ENCODE results near the gene PYGM.

Gene PYGM

DNA sequence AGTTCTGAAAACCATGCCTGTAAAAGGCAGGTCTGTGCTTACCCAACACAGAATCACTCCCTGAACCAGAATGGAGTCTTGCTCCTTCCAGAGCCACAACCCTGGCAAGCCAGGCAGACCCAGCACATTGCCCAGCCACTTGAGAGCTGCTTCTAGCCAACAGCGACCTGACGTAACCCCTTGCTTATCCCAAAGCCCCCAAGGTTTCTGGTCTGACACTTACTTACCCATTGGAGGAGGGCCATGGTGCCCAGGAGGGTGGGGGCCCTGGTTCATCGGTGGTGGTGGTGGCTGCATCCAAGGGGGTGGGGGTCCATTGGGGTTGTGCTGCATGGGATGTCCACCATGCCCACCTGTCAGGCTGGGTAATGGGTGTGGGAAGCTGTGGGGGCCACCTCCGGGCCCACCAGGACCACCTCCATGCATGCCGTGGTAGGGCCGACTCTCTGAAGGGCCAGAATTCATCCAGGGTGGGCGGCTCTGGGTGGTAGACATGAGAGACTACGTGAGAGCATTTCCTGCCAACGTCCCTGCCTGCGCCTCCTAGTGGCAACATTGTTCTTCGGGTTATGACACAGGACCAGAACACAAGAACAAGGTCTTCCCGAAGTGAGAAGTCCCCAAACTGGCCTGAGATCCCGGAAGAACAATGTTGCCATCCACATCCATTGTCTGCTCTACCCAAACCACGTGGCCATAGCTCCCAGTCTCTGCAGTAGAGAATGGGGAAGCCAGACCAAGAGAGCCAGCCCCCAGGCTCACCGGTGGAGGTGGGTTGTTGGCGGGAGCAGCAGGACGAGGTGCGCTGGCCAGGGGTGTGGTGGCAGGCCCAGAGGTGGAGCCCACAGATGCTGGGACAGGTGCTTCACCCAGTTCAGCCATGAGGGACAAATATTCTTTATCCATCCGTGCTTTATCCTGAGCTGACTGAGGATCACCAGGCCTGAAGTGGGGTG, 7.8 kb upstream of the PYGM start:
- no peak overlapping the region for H3K4me3 ChIP-seq (ENCODE audit: low read depth, low read length)
- peak; percentile 81 for TF ChIP-seq CTCF (IDR thresholded peaks at IDR 0.05; ENCODE audit: insufficient read depth, low read depth, low read length, missing control alignments)
- DNase-seq (ENCODE audit: low read depth) = peak; percentile 81

GRCh38 chr11:64766881-64767280, 7.1 kb upstream of the PYGM start:
- TF ChIP-seq CTCF (IDR thresholded peaks at IDR 0.05; ENCODE audit: insufficient read depth, low read depth, low read length, missing control alignments) = no peak
- no peak overlapping the region for H3K4me3 ChIP-seq (ENCODE audit: low read depth, low read length)
- DNase-seq (ENCODE audit: low read depth) = no peak

DNA sequence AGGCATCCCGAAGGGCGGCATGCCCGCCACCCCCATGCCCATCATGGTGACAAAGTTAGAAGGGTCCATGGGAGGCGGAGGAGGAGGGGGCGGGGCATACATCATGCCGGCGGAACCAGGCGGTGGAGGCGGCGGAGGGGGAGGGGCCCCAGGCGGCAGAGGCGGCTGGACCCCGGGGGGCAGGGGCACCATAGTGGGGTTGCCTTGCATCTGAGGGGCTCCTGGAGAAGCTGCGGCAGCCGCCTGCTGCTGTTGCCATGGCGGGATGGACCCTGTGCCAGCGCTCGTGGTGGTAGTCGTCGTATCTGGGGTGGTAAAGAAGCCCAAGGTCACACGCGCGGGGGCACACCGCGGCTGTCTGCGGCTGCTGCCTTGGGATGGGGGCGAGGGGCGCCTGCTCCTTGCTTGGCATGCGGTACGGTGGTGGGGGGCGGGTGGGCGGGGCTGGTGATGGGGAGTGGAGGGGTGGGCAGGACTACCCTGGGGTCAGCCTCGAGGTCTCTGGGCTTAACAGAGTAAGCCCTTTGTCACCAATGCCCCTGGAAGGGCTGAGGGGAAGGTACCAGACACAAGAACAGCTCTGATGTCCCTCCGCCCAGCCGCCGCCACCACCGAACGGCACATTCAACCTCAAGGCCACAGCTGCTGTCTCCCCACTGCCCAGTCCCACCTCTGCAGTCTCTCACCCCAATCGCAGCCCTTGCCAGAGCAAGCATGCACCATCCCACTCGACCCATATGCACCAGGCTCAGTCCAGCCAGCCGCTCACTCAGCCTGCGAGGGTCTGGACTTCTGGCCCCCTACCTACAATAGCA, 6.3 kb upstream of the PYGM start:
- H3K4me3 ChIP-seq (ENCODE audit: low read depth, low read length) = no peak overlapping the region
- no peak for TF ChIP-seq CTCF (IDR thresholded peaks at IDR 0.05; ENCODE audit: insufficient read depth, low read depth, low read length, missing control alignments)
- DNase-seq (ENCODE audit: low read depth) = no peak

- no peak for DNase-seq (ENCODE audit: low read depth)
- no peak overlapping the region for H3K4me3 ChIP-seq (ENCODE audit: low read depth, low read length)
- no peak for TF ChIP-seq CTCF (IDR thresholded peaks at IDR 0.05; ENCODE audit: insufficient read depth, low read depth, low read length, missing control alignments)
These were observed 5.6 kb upstream of the PYGM start for GRCh38 chr11:64765291-64765850.

DNA sequence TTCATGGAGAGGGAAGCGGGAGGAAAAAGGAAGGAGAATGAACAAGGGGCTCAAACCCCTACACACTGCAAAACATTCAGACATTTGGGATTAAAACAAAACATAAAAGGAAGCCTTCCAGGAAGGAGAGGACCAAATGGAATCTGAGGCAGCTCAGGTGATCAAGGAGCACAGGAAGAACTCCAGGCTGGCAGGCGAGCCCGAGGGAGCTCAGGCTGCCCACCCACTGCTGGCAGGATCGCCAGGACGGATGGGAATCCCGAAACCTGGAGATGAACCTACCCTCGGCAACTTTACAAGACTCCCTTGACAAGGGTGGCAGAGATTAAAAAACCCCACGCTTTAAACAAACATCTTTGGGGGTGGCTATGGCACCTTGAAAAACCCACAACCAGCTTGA, 5.0 kb upstream of the PYGM start:
- TF ChIP-seq CTCF (IDR thresholded peaks at IDR 0.05; ENCODE audit: insufficient read depth, low read depth, low read length, missing control alignments) = no peak
- DNase-seq (ENCODE audit: low read depth) = no peak
- no peak overlapping the region for H3K4me3 ChIP-seq (ENCODE audit: low read depth, low read length)

- no peak for TF ChIP-seq CTCF (IDR thresholded peaks at IDR 0.05; ENCODE audit: insufficient read depth, low read depth, low read length, missing control alignments)
- no peak overlapping the region for H3K4me3 ChIP-seq (ENCODE audit: low read depth, low read length)
- no peak for DNase-seq (ENCODE audit: low read depth)
These were observed 4.4 kb upstream of the PYGM start for GRCh38 chr11:64764040-64764611.

Data from GM12865 (cell line).